Measurements from ENCODE around the gene KCNQ2. TPM values are rescaled to one million over a fixed set of nuclear protein-coding genes. Genes with fewer than 3 reads are reported as not detected.

Gene KCNQ2
- total RNA-seq, 1 experiment from 2014 or later: 0.25 TPM

GRCh38 chr20:63494084-63494419, 21.6 kb upstream of the KCNQ2 start:
- DNase-seq: peak in 1 of 2 experiments; percentile 46
- no peaks in the 10 kb centered on the region for H3K9me3 ChIP-seq
- no TSS peak for BruUV-seq (replicated peaks)
- no peaks in the 10 kb centered on the region for H3K27me3 ChIP-seq (replicated peaks; ENCODE audit: control insufficient read depth, insufficient read depth, low read length)
- ChIA-PET POLR2A (no interaction called here), CTCF (interaction anchor here (1.0 to 1.2 kb wide), 2 partner anchors 10 to 44 kb away, joined by 3 to 4 read pairs; no protein-coding TSS in a partner anchor)
- no peak overlapping the region for H3K4me3 ChIP-seq (ENCODE audit: low read depth, low read length)
- no peaks in the 10 kb centered on the region for H3K4me1 Mint-ChIP-seq (ENCODE audit: low read depth, unreplicated experiment)
- no peak for TF ChIP-seq CTCF (IDR thresholded peaks at IDR 0.05; ENCODE audit: insufficient read depth in 1 of 2, low read depth in 1 of 2, low read length in 1 of 2, severe bottlenecking in 1 of 2, unreplicated experiment in 1 of 2)
- no peaks in the 10 kb centered on the region for H3K27me3 Mint-ChIP-seq (ENCODE audit: insufficient read depth, unreplicated experiment)
- H3K36me3 Mint-ChIP-seq (ENCODE audit: insufficient read depth, unreplicated experiment): no peaks in the 10 kb centered on the region
- intact Hi-C loops (cut with micrococcal nuclease; ENCODE audit: unreplicated experiment): no loop called here
- no peak overlapping the region for H3K4me3 Mint-ChIP-seq (ENCODE audit: unreplicated experiment)
- H3K9me3 Mint-ChIP-seq (ENCODE audit: unreplicated experiment): peaks cover 20% of the 10 kb centered on the region
- H3K27ac Mint-ChIP-seq (ENCODE audit: unreplicated experiment): no peak overlapping the region
- no peaks in the 10 kb centered on the region for H3K36me3 ChIP-seq (ENCODE audit: control insufficient read depth, insufficient read depth, low read length)
- H3K4me1 ChIP-seq: peaks cover 6% of the 10 kb centered on the region; the same call in 1 of the 2 replicates

- Mint-ChIP-seq H3K36me3 (ENCODE audit: insufficient read depth, unreplicated experiment) (no peaks in the 10 kb centered on the region), H3K27ac (ENCODE audit: unreplicated experiment) (no peak overlapping the region), H3K27me3 (ENCODE audit: insufficient read depth, unreplicated experiment) (no peaks in the 10 kb centered on the region), H3K4me1 (ENCODE audit: low read depth, unreplicated experiment) (no peaks in the 10 kb centered on the region), H3K4me3 (ENCODE audit: unreplicated experiment) (no peak overlapping the region), H3K9me3 (ENCODE audit: unreplicated experiment) (peaks cover 20% of the 10 kb centered on the region)
- TF ChIP-seq CTCF (IDR thresholded peaks at IDR 0.05; ENCODE audit: insufficient read depth in 1 of 2, low read depth in 1 of 2, low read length in 1 of 2, severe bottlenecking in 1 of 2, unreplicated experiment in 1 of 2): no peak
- ChIA-PET CTCF (interaction anchor here (1.0 kb wide), 1 partner anchor 45 kb away, joined by 4 read pairs; no protein-coding TSS in a partner anchor), POLR2A (no interaction called here)
- Histone ChIP-seq H3K27me3 (replicated peaks; ENCODE audit: control insufficient read depth, insufficient read depth, low read length) (no peaks in the 10 kb centered on the region), H3K9me3 (no peaks in the 10 kb centered on the region), H3K4me3 (ENCODE audit: low read depth, low read length) (no peak overlapping the region), H3K36me3 (ENCODE audit: control insufficient read depth, insufficient read depth, low read length) (no peaks in the 10 kb centered on the region), H3K4me1 (peaks cover 6% of the 10 kb centered on the region; the same call in 1 of the 2 replicates)
- no TSS peak for BruUV-seq (replicated peaks)
- peak in 1 of 2 experiments; percentile 50 for DNase-seq
- intact Hi-C loops (cut with micrococcal nuclease; ENCODE audit: unreplicated experiment): no loop called here
These were observed 21.1 kb upstream of the KCNQ2 start for GRCh38 chr20:63493563-63494020.

GRCh38 chr20:63492982-63493381, 20.5 kb upstream of the KCNQ2 start:
- DNase-seq: no peak
- Mint-ChIP-seq H3K9me3 (ENCODE audit: unreplicated experiment) (peaks cover 20% of the 10 kb centered on the region), H3K36me3 (ENCODE audit: insufficient read depth, unreplicated experiment) (no peaks in the 10 kb centered on the region), H3K27me3 (ENCODE audit: insufficient read depth, unreplicated experiment) (no peaks in the 10 kb centered on the region), H3K4me1 (ENCODE audit: low read depth, unreplicated experiment) (no peaks in the 10 kb centered on the region), H3K27ac (ENCODE audit: unreplicated experiment) (no peak overlapping the region), H3K4me3 (ENCODE audit: unreplicated experiment) (no peak overlapping the region)
- POLR2A ChIA-PET: no interaction called here
- Histone ChIP-seq H3K4me3 (ENCODE audit: low read depth, low read length) (no peak overlapping the region), H3K36me3 (ENCODE audit: control insufficient read depth, insufficient read depth, low read length) (no peaks in the 10 kb centered on the region), H3K27me3 (replicated peaks; ENCODE audit: control insufficient read depth, insufficient read depth, low read length) (no peaks in the 10 kb centered on the region), H3K4me1 (0 out of 2 replicates have a peak, but pooled peaks cover 2% of the 10 kb centered on the region), H3K9me3 (no peaks in the 10 kb centered on the region)
- intact Hi-C loops (cut with micrococcal nuclease; ENCODE audit: unreplicated experiment): no loop called here
- CTCF ChIA-PET: no interaction called here
- no TSS peak for BruUV-seq (replicated peaks)
- TF ChIP-seq CTCF (IDR thresholded peaks at IDR 0.05; ENCODE audit: insufficient read depth in 1 of 2, low read depth in 1 of 2, low read length in 1 of 2, severe bottlenecking in 1 of 2, unreplicated experiment in 1 of 2): no peak

Measured in Caco-2 (cell line).